HCT116 (cell line): Measurements from ENCODE around the gene ZNF292. TPM values are rescaled to one million over a fixed set of nuclear protein-coding genes. Genes with fewer than 3 reads are reported as not detected.

Experiments
- ATAC-seq: fragments of 200-7000 bp; cut with Tn5 transposase; 2 replicates; pipeline ENCODE4 v1.9.1; 2020; ENCODE audit warnings: mild to moderate bottlenecking, moderate library complexity
- BruUV-seq: library from RNA; stranded (reverse); fragments of 400-500 nt; replicated peaks from 2 replicates; lab custom pipeline; 2021; lab: Mats Ljungman, UMichigan
- CTCF ChIA-PET: fragments of 300-600 bp; sonication (Branson Sonifier 250); formaldehyde crosslinking; loops from one replicate; lab custom pipeline; 2021; ENCODE audit warnings: antibody characterized with exemption; lab: Charles Lee
- POLR2A ChIA-PET: fragments of 300-600, 350-600 bp; sonication (Branson Sonifier 250); formaldehyde crosslinking; loops from one replicate; lab custom pipeline; 2021; ENCODE audit warnings: antibody characterized with exemption; lab: Charles Lee
- RAD21 ChIA-PET, 2 experiments: fragments of 300-600 bp; sonication (Branson Sonifier 250); formaldehyde crosslinking; loops; one replicate each; lab custom pipeline; 2023; ENCODE audit warnings: low total read pairs in 2 of 2; ENCODE audit not compliant: uncharacterized antibody in 2 of 2, unreplicated experiment in 2 of 2, low non-redundant PET in 1 of 2; lab: Charles Lee
- DNase-seq: peaks from one replicate; pipeline ENCODE4 v3.0.0-alpha.2; 2010; ENCODE audit warnings: low read depth, low spot score
- H2AFZ ChIP-seq: fragments of 200-600 bp; shearing (Covaris generic), sonication (generic); 2 replicates; pipeline ENCODE4 v1.6.1; 2017; ENCODE audit warnings: low read depth, mixed run types, mixed read lengths, antibody characterized with exemption, low read length; ENCODE audit not compliant: poor library complexity, severe bottlenecking
- H3K27ac ChIP-seq: 2 replicates; pipeline ENCODE4 v1.5.1; 2012; ENCODE audit warnings: low read depth, low read length
- H3K27me3 ChIP-seq: fragments of 200-600 bp; sonication (generic); 2 replicates; pipeline ENCODE4 v1.6.1; 2016; ENCODE audit warnings: mixed run types, low read length, mixed read lengths; ENCODE audit not compliant: insufficient read depth
- H3K36me3 ChIP-seq, 2 experiments: fragments of 200-500 bp in 1 of 2; fragments of 200-600 bp in 1 of 2; sonication (Bioruptor generic) in 1 of 2; sonication (generic) in 1 of 2; 2 replicates each; pipeline versions ENCODE4 v1.5.1 to v1.6.1; 2014 to 2016; ENCODE audit warnings: low read length in 2 of 2, inconsistent platforms in 1 of 2, mixed read lengths in 1 of 2, mixed run types in 1 of 2; ENCODE audit not compliant: insufficient read depth in 2 of 2, control insufficient read depth in 1 of 2
- H3K4me1 ChIP-seq, 2 experiments: fragments of 200-600 bp in 1 of 2; sonication (generic) in 1 of 2; 2 replicates each; pipeline versions ENCODE4 v1.5.1 to v1.6.1; 2012 to 2017; ENCODE audit warnings: low read length in 2 of 2, inconsistent platforms in 1 of 2, mild to moderate bottlenecking in 1 of 2, mixed read lengths in 1 of 2, mixed run types in 1 of 2, moderate library complexity in 1 of 2; ENCODE audit not compliant: insufficient read depth in 2 of 2, control insufficient read depth in 1 of 2
- H3K4me2 ChIP-seq: fragments of 200-600 bp; sonication (generic); 2 replicates; pipeline ENCODE4 v1.6.1; 2017; ENCODE audit warnings: mixed run types, low read length, mixed read lengths
- H3K4me3 ChIP-seq, 2 experiments: fragments of 200-600 bp in 1 of 2; sonication (generic) in 1 of 2; replicated peaks in 1 of 2; 2 replicates each; pipeline ENCODE4 v1.5.1; 2011 to 2016; ENCODE audit warnings: low read length in 2 of 2, control low read depth in 1 of 2, low read depth in 1 of 2, mild to moderate bottlenecking in 1 of 2, mixed read lengths in 1 of 2, mixed run types in 1 of 2
- H3K79me2 ChIP-seq: fragments of 200-600 bp; sonication (generic); 2 replicates; pipeline ENCODE4 v1.6.1; 2017; ENCODE audit warnings: mild to moderate bottlenecking, mixed run types, low read length, moderate library complexity, mixed read lengths; ENCODE audit not compliant: insufficient read depth
- H3K9ac ChIP-seq: fragments of 200-600 bp; sonication (generic); 2 replicates; pipeline ENCODE4 v1.6.1; 2016; ENCODE audit warnings: low read length, mixed read lengths
- H3K9me2 ChIP-seq: fragments of 200-600 bp; sonication (generic), shearing (Covaris generic); 2 replicates; pipeline ENCODE4 v1.6.1; 2017; ENCODE audit warnings: mixed run types, mild to moderate bottlenecking, moderate library complexity; ENCODE audit not compliant: insufficient read depth
- H3K9me3 ChIP-seq, 2 experiments: fragments of 200-500 bp in 1 of 2; fragments of 200-600 bp in 1 of 2; sonication (Bioruptor generic) in 1 of 2; sonication (generic) in 1 of 2; 2 replicates each; pipeline ENCODE4 v1.6.1; 2014 to 2017; ENCODE audit warnings: low read length in 2 of 2, mixed read lengths in 2 of 2, inconsistent platforms in 1 of 2, low read depth in 1 of 2, mild to moderate bottlenecking in 1 of 2, mixed run types in 1 of 2, moderate library complexity in 1 of 2; ENCODE audit not compliant: control insufficient read depth in 1 of 2, insufficient read depth in 1 of 2
- H4K20me1 ChIP-seq: fragments of 200-600 bp; sonication (generic), shearing (Covaris generic); 2 replicates; pipeline ENCODE4 v1.6.1; 2017; ENCODE audit warnings: mixed run types, mild to moderate bottlenecking, moderate library complexity; ENCODE audit not compliant: insufficient read depth
- ATF3 ChIP-seq: IDR thresholded peaks from 2 replicates; pipeline ENCODE4 v1.6.1; 2012
- CBX3 ChIP-seq: IDR thresholded peaks from 2 replicates; pipeline ENCODE4 v1.6.1; 2012; ENCODE audit warnings: low read depth
- EGR1 ChIP-seq: IDR thresholded peaks from 2 replicates; pipeline ENCODE4 v1.6.1; 2012; ENCODE audit warnings: low read depth
- EZH2phosphoT487 ChIP-seq: fragments of 200-600 bp; IDR thresholded peaks from 2 replicates; pipeline ENCODE4 v1.6.1; 2018; ENCODE audit warnings: antibody characterized with exemption, borderline replicate concordance
- FOSL1 ChIP-seq: IDR thresholded peaks from 2 replicates; pipeline ENCODE4 v1.6.1; 2012; ENCODE audit warnings: low read depth
- POLR2AphosphoS5 ChIP-seq: IDR thresholded peaks from 2 replicates; pipeline ENCODE4 v1.6.1; 2011; ENCODE audit warnings: mild to moderate bottlenecking, low read depth, low read length, moderate library complexity
- RAD21 ChIP-seq: IDR thresholded peaks from 2 replicates; pipeline ENCODE4 v1.6.1; 2012; ENCODE audit warnings: low read depth, mild to moderate bottlenecking
- REST ChIP-seq: IDR thresholded peaks from 2 replicates; pipeline ENCODE4 v1.6.1; 2012; ENCODE audit warnings: low read depth
- SIN3A ChIP-seq: IDR thresholded peaks from 2 replicates; pipeline ENCODE4 v1.6.1; 2012; ENCODE audit warnings: low read depth
- ZBTB33 ChIP-seq: IDR thresholded peaks from 2 replicates; pipeline ENCODE4 v1.6.1; 2011; ENCODE audit warnings: mild to moderate bottlenecking, low read length, moderate library complexity; ENCODE audit not compliant: insufficient replicate concordance; ENCODE audit errors: extremely low read depth
- ZFX ChIP-seq: fragments of 450-650 bp; IDR thresholded peaks from 2 replicates; pipeline ENCODE4 v1.6.1; 2017
- intact Hi-C: fragments of 100-400 bp; cut with micrococcal nuclease; formaldehyde crosslinking; loops from 2 replicates; pipeline ENCODE4 v1.10.0; 2022
- total RNA-seq: library from RNA; stranded (reverse); gene quantifications from one replicate; pipeline ENCODE4 v1.2.1, GENCODE V29; 2021; ENCODE audit not compliant: unreplicated experiment

Gene ZNF292
- total RNA-seq, 1 experiment from 2014 or later, result 35.3 TPM

- Histone ChIP-seq H3K36me3 (no peaks in the 10 kb centered on the region), H3K79me2 (peaks cover 97% of the 10 kb centered on the region), H3K9me2 (no peaks in the 10 kb centered on the region), H3K4me2 (no peak overlapping the region)
- POLR2A ChIA-PET, result no interaction called here
- no peak for ATAC-seq
- no peak for TF ChIP-seq SIN3A
- no peak for TF ChIP-seq POLR2AphosphoS5
- no peak for TF ChIP-seq ZBTB33
- no peak for TF ChIP-seq CBX3
- TF ChIP-seq, all 23 proteins: peak for 0
- H3K4me1 ChIP-seq, result no peaks in the 10 kb centered on the region
- ChIA-PET RAD21 (no interaction called here), CTCF (no interaction called here)
- H3K9ac ChIP-seq, result no peak overlapping the region
- no TSS peak for BruUV-seq
- no peaks in the 10 kb centered on the region for H3K27me3 ChIP-seq
- no peak overlapping the region for H3K4me3 ChIP-seq
- no peak overlapping the region for H2AFZ ChIP-seq
- no peak for DNase-seq
- H3K9me3 ChIP-seq, result no peaks in the 10 kb centered on the region
- no peak overlapping the region for H3K27ac ChIP-seq
- intact Hi-C loops, result no loop called here
- H4K20me1 ChIP-seq, result peaks cover 6% of the 10 kb centered on the region
These were observed 24.9 kb downstream of the ZNF292 start for GRCh38 chr6:87180105-87180728.

GRCh38 chr6:87181903-87182302, 26.5 kb downstream of the ZNF292 start:
- Histone ChIP-seq H3K27me3 (no peaks in the 10 kb centered on the region), H3K9me3 (no peaks in the 10 kb centered on the region), H3K36me3 (no peaks in the 10 kb centered on the region), H3K9ac (no peak overlapping the region), H3K4me1 (no peaks in the 10 kb centered on the region), H3K79me2 (peaks cover 97% of the 10 kb centered on the region), H4K20me1 (peaks cover 3% of the 10 kb centered on the region; the same call in 1 of the 2 replicates), H2AFZ (no peak overlapping the region), H3K27ac (no peak overlapping the region), H3K4me2 (no peak overlapping the region), H3K4me3 (no peak overlapping the region), H3K9me2 (no peaks in the 10 kb centered on the region)
- DNase-seq (no peak), ATAC-seq (no peak)
- no TSS peak for BruUV-seq
- CTCF ChIA-PET, result no interaction called here
- POLR2A ChIA-PET, result no interaction called here
- RAD21 ChIA-PET, result no interaction called here
- intact Hi-C loops, result no loop called here
- TF ChIP-seq RAD21, result no peak
- no peak for TF ChIP-seq ZBTB33
- TF ChIP-seq EGR1, result no peak
- no peak for TF ChIP-seq ZFX
- no peak for TF ChIP-seq FOSL1
- TF ChIP-seq ATF3, result no peak
- TF ChIP-seq REST, result no peak
- no peak for TF ChIP-seq EZH2phosphoT487
